Body of pancreas (tissue), 4 donors: ENCODE data around the gene AZGP1.

ENCODE experiments used
- POLR2A ChIP-seq, 3 donors: fragments of 450-650 bp; IDR thresholded peaks; one replicate each; pipeline ENCODE4 v1.6.1; 2016; ENCODE audit warnings: antibody characterized with exemption in 3 of 3, mild to moderate bottlenecking in 2 of 3
- TF ChIP-seq, protein P1 (sequence below), 7 experiments: fragments of 450-650 bp in 4 of 7; fragments of 200-600 bp in 3 of 7; sonication (generic) in 3 of 7; IDR thresholded peaks; one replicate each; pipeline ENCODE4 v1.5.1; 2016 to 2019; ENCODE audit warnings: antibody characterized with exemption in 7 of 7

DNA sequence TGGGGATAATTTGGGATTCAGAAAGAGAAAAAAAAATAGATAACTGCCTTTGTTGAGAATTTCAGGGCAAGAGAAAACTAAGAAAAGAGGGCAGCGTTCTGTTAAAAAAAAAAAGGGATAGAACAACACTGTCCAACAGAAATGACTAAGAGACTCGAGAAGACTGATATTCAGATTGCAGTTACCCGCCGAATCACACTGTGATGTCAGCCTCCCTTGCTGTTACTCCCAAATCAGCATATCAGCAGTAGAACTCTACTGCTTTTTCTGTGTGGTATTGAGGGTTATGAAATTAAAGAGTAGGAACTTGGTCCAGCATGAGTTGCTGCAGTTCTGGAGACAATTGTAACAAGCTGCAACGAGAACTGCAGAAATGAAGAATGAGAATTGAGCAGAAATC lies 48.3 kb downstream of the AZGP1 start:
- TF ChIP-seq, protein P1, sequence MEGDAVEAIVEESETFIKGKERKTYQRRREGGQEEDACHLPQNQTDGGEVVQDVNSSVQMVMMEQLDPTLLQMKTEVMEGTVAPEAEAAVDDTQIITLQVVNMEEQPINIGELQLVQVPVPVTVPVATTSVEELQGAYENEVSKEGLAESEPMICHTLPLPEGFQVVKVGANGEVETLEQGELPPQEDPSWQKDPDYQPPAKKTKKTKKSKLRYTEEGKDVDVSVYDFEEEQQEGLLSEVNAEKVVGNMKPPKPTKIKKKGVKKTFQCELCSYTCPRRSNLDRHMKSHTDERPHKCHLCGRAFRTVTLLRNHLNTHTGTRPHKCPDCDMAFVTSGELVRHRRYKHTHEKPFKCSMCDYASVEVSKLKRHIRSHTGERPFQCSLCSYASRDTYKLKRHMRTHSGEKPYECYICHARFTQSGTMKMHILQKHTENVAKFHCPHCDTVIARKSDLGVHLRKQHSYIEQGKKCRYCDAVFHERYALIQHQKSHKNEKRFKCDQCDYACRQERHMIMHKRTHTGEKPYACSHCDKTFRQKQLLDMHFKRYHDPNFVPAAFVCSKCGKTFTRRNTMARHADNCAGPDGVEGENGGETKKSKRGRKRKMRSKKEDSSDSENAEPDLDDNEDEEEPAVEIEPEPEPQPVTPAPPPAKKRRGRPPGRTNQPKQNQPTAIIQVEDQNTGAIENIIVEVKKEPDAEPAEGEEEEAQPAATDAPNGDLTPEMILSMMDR (IDR thresholded peaks at IDR 0.05) = no peak
- no peak for TF ChIP-seq POLR2A (IDR thresholded peaks at IDR 0.05)
